Esophagus squamous epithelium (tissue), 5 donors: ENCODE data around the gene CHGA. TPM values are rescaled to one million over a fixed set of nuclear protein-coding genes. Genes with fewer than 3 reads are reported as not detected.

Source experiments
- DNase-seq: peaks from one replicate; lab custom pipeline; 2025; lab: John Stamatoyannopoulos, UW
- H3K27ac ChIP-seq, 4 donors: fragments of 200-600 bp; sonication (generic); one replicate each; pipeline ENCODE4 v1.5.1; 2016 to 2019; ENCODE audit warnings: mild to moderate bottlenecking in 1 of 4
- H3K27me3 ChIP-seq, 4 donors: fragments of 200-600 bp; sonication (generic); 1 replicate in 3 of 4; 2 replicates in 1 of 4; pipeline versions ENCODE4 v1.5.1 to v1.6.0; 2017 to 2021; ENCODE audit warnings: antibody characterized with exemption in 1 of 4
- H3K36me3 ChIP-seq, 3 donors: fragments of 200-600 bp; sonication (generic); one replicate each; pipeline ENCODE4 v1.5.1; 2016 to 2019
- H3K4me1 ChIP-seq, 3 donors: fragments of 200-600 bp; sonication (generic); one replicate each; pipeline ENCODE4 v1.5.1; 2017 to 2019
- H3K4me3 ChIP-seq, 4 donors: fragments of 200-600 bp; sonication (generic); 1 replicate in 3 of 4; 2 replicates in 1 of 4; pipeline ENCODE4 v1.5.1; 2016 to 2019; ENCODE audit warnings: mild to moderate bottlenecking in 2 of 4, moderate library complexity in 1 of 4
- H3K9me3 ChIP-seq, 3 donors: fragments of 200-600 bp; sonication (generic); one replicate each; pipeline ENCODE4 v1.5.1; 2016 to 2019
- CTCF ChIP-seq, 6 experiments: fragments of 450-650 bp in 4 of 6; fragments of 200-600 bp in 2 of 6; sonication (generic) in 2 of 6; IDR thresholded peaks; one replicate each; pipeline ENCODE4 v1.5.1; 2016 to 2019; ENCODE audit warnings: antibody characterized with exemption in 6 of 6, mild to moderate bottlenecking in 4 of 6, moderate library complexity in 4 of 6
- POLR2A ChIP-seq, 4 donors: fragments of 450-650 bp; IDR thresholded peaks; one replicate each; pipeline ENCODE4 v1.6.1; 2017; ENCODE audit warnings: antibody characterized with exemption in 4 of 4, mild to moderate bottlenecking in 4 of 4, moderate library complexity in 3 of 4
- WGBS, 2 donors: methylation state at CpG; one replicate each; pipeline ENCODE4 v1.1.5; 2018; 5-methylcytosine and 5-hydroxymethylcytosine counted together
- intact Hi-C: fragments of 100-400 bp; cut with DNase I; formaldehyde crosslinking; loops from one replicate; pipeline ENCODE4 v1.15.0; 2022
- total RNA-seq, 4 donors: library from RNA; depleted of rRNA; stranded (reverse); fragments of >200 nt; gene quantifications; one replicate each; pipeline ENCODE4 v1.1.0, GENCODE V29; 2016
- donor health status: DM: yes; HTN: yes; CAD: no.

Gene CHGA
- total RNA-seq, 4 donors from 2014 or later = 0.31 TPM; not detected in 3

- no peak for TF ChIP-seq POLR2A (IDR thresholded peaks at IDR 0.05)
- no peak for TF ChIP-seq CTCF (IDR thresholded peaks at IDR 0.05)
- intact Hi-C loops = no loop called here
- no peaks in the 10 kb centered on the region for H3K9me3 ChIP-seq
- no peaks in the 10 kb centered on the region for H3K27me3 ChIP-seq
- 76 to 83% methylated on average over 14 of the region's 14 CpGs for WGBS, 2 donors
- H3K4me1 ChIP-seq = peaks cover 0 to 16% (median 6%) of the 10 kb centered on the region in 3 donors
- peak overlapping the region in 3 of 4 donors; percentile 5 to 66 (median 58) for H3K27ac ChIP-seq
- H3K4me3 ChIP-seq = no peak overlapping the region
- H3K36me3 ChIP-seq = peaks cover 0 to 37% (median 4%) of the 10 kb centered on the region in 3 donors
- no peak for DNase-seq
Measured at GRCh38 chr14:92963301-92964123, 40.6 kb downstream of the CHGA start.

- H3K27ac ChIP-seq = peak overlapping the region in 3 of 4 donors; percentile 5 to 66 (median 58)
- no peak overlapping the region for H3K4me3 ChIP-seq
- no peak for TF ChIP-seq POLR2A (IDR thresholded peaks at IDR 0.05)
- TF ChIP-seq CTCF (IDR thresholded peaks at IDR 0.05) = no peak
- no peak for DNase-seq
- peaks cover 0 to 28% (median 4%) of the 10 kb centered on the region in 3 donors for H3K36me3 ChIP-seq
- 71 to 81% methylated on average over 7 to 10 of the region's 12 CpGs for WGBS, 2 donors
- intact Hi-C loops = no loop called here
- H3K4me1 ChIP-seq = peaks cover 0 to 16% (median 6%) of the 10 kb centered on the region in 3 donors
- no peaks in the 10 kb centered on the region for H3K27me3 ChIP-seq
- H3K9me3 ChIP-seq = no peaks in the 10 kb centered on the region
Measured at GRCh38 chr14:92964124-92965109, 41.5 kb downstream of the CHGA start.

- TF ChIP-seq CTCF (IDR thresholded peaks at IDR 0.05) (no peak), POLR2A (IDR thresholded peaks at IDR 0.05) (no peak)
- intact Hi-C loops = no loop called here
- peaks cover 0 to 16% (median 6%) of the 10 kb centered on the region in 3 donors for H3K4me1 ChIP-seq
- WGBS, 2 donors = 92 to 100% methylated on average over 1 of the region's 1 CpG
- H3K9me3 ChIP-seq = no peaks in the 10 kb centered on the region
- H3K27me3 ChIP-seq = no peaks in the 10 kb centered on the region
- no peak for DNase-seq
- peaks cover 0 to 21% (median 4%) of the 10 kb centered on the region in 3 donors for H3K36me3 ChIP-seq
- no peak overlapping the region for H3K4me3 ChIP-seq
- H3K27ac ChIP-seq = peak overlapping the region in 2 of 4 donors; percentile 5 to 58
Measured at GRCh38 chr14:92965281-92965680, 42.3 kb downstream of the CHGA start.

- peaks cover 0 to 20% (median 6%) of the 10 kb centered on the region in 3 donors for H3K4me1 ChIP-seq
- TF ChIP-seq POLR2A (IDR thresholded peaks at IDR 0.05) = no peak
- no peak for TF ChIP-seq CTCF (IDR thresholded peaks at IDR 0.05)
- no peaks in the 10 kb centered on the region for H3K27me3 ChIP-seq
- intact Hi-C loops = no loop called here
- H3K4me3 ChIP-seq = no peak overlapping the region
- DNase-seq = no peak
- H3K9me3 ChIP-seq = no peaks in the 10 kb centered on the region
- H3K27ac ChIP-seq = no peak overlapping the region
- 80 to 83% methylated on average over 2 of the region's 2 CpGs for WGBS, 2 donors
- H3K36me3 ChIP-seq = no peaks in the 10 kb centered on the region
Measured at GRCh38 chr14:92967346-92967926, 44.5 kb downstream of the CHGA start.
